ENCODE results near the gene PDPN. TPM values are rescaled to one million over a fixed set of nuclear protein-coding genes. Genes with fewer than 3 reads are reported as not detected.

Gene PDPN
- total RNA-seq, 1 donor from 2014 or later = 4.1 TPM

- no peak for FAIRE-seq
- no peak for DNase-seq (ENCODE audit: low spot score in 2 of 2)
Measured at GRCh38 chr1:13666317-13666716, 82.7 kb downstream of the PDPN start.

Small RNA genes within 50 kb of the gene (small RNA-seq; reads per million reads assigned to genes)
- gene RNA5SP41 = not detected

Other genes starting within 250 kb of the PDPN start
- gene PRAMEF14, start 236.7 kb upstream of the PDPN start, total RNA-seq = not detected
- not detected for gene PRAMEF19, start 211.9 kb upstream of the PDPN start, total RNA-seq
- gene PRAMEF17, start 194.2 kb upstream of the PDPN start, total RNA-seq = not detected
- gene PRAMEF20, start 173.4 kb upstream of the PDPN start, total RNA-seq = not detected
- not detected for gene LRRC38, start 69.8 kb upstream of the PDPN start, total RNA-seq
- 22.4 TPM for gene PRDM2, start 116.4 kb downstream of the PDPN start, total RNA-seq